Fibroblast of lung (primary cell): ENCODE results near the gene LIMS1.

Experiments used
- EZH2 ChIP-seq: IDR thresholded peaks from 2 replicates; pipeline ENCODE4 v1.5.1; 2012; ENCODE audit warnings: low read length, control low read depth, mild to moderate bottlenecking; ENCODE audit errors: missing control alignments
- TF ChIP-seq, protein P1 (sequence below), 2 donors: IDR thresholded peaks in 1 of 2; conservative IDR thresholded peaks in 1 of 2; 1 replicate in 1 of 2; 2 replicates in 1 of 2; pipeline ENCODE4 v1.5.1; 2011 to 2012; ENCODE audit warnings: low read length in 2 of 2, control low read depth in 1 of 2, inconsistent platforms in 1 of 2, low read depth in 1 of 2, mild to moderate bottlenecking in 1 of 2

DNA sequence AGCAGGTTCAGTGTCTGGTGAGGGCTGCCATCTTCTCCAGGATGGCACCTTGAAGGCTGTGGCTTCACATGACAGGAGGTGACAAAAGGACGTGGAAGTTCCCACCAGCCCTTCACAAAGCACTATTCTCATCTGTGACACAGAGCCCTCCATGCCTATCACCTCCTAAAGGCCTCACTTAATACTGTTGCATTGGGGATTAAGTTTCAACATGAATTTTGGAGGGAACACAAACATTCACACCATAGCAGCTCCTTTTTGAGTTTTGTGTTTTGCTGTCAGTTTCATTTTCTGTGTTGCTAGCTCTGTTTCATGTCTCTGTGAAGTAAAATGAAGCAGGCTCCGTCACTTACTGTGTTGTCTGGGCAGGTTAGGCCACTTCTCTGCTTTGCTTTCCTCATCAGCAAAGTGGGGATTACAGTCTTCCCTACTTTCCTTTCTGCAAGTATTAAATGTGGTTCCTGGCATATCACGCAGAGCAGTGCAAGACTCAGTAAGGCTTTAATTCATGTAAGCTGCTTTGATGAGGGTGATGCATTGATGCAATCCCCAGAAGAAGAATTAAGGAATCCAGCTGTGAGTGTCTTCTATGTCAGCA, 31.6 kb downstream of the LIMS1 start:
- TF ChIP-seq, protein P1, sequence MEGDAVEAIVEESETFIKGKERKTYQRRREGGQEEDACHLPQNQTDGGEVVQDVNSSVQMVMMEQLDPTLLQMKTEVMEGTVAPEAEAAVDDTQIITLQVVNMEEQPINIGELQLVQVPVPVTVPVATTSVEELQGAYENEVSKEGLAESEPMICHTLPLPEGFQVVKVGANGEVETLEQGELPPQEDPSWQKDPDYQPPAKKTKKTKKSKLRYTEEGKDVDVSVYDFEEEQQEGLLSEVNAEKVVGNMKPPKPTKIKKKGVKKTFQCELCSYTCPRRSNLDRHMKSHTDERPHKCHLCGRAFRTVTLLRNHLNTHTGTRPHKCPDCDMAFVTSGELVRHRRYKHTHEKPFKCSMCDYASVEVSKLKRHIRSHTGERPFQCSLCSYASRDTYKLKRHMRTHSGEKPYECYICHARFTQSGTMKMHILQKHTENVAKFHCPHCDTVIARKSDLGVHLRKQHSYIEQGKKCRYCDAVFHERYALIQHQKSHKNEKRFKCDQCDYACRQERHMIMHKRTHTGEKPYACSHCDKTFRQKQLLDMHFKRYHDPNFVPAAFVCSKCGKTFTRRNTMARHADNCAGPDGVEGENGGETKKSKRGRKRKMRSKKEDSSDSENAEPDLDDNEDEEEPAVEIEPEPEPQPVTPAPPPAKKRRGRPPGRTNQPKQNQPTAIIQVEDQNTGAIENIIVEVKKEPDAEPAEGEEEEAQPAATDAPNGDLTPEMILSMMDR (conservative IDR thresholded peaks at IDR 0.05 in 1 of 2, IDR thresholded peaks at IDR 0.05 in 1 of 2; ENCODE audit: low read depth in 1 of 2, low read length in 2 of 2): no peak
- TF ChIP-seq EZH2: no peak
